Measurements from ENCODE around the gene PLEKHO2. TPM values are rescaled to one million over a fixed set of nuclear protein-coding genes. Genes with fewer than 3 reads are reported as not detected.
A peak's percentile ranks its signal among the peaks of the same experiment; 100 is the strongest.

Gene PLEKHO2
- polyA plus RNA-seq, 2 of the 4 experiments (the other 2 are of a cell fraction): 2.8 to 3.9 TPM

GRCh38 chr15:64825431-64826294 is 16.1 kb upstream of the PLEKHO2 start, which contains the start of gene PIF1 (continued):
- TF ChIP-seq CBX2 (IDR thresholded peaks at IDR 0.05; ENCODE audit: borderline replicate concordance, low read depth): no peak
- peak; percentile 71 to 84 for TF ChIP-seq JUN (IDR thresholded peaks at IDR 0.05)
- TF ChIP-seq ZNF302 (CRISPR knock-in tag; IDR thresholded peaks at IDR 0.05): no peak
- TF ChIP-seq, protein P1, sequence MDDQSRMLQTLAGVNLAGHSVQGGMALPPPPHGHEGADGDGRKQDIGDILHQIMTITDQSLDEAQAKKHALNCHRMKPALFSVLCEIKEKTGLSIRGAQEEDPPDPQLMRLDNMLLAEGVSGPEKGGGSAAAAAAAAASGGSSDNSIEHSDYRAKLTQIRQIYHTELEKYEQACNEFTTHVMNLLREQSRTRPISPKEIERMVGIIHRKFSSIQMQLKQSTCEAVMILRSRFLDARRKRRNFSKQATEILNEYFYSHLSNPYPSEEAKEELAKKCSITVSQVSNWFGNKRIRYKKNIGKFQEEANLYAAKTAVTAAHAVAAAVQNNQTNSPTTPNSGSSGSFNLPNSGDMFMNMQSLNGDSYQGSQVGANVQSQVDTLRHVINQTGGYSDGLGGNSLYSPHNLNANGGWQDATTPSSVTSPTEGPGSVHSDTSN (IDR thresholded peaks at IDR 0.05): 0 out of 2 replicates have a peak, but pooled peaks have one; percentile 16
- TF ChIP-seq, protein P2, sequence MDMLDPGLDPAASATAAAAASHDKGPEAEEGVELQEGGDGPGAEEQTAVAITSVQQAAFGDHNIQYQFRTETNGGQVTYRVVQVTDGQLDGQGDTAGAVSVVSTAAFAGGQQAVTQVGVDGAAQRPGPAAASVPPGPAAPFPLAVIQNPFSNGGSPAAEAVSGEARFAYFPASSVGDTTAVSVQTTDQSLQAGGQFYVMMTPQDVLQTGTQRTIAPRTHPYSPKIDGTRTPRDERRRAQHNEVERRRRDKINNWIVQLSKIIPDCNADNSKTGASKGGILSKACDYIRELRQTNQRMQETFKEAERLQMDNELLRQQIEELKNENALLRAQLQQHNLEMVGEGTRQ (IDR thresholded peaks at IDR 0.05): peak; percentile 33; the same call in 1 of the 2 replicates
- no peak for TF ChIP-seq ZSCAN20 (CRISPR knock-in tag; IDR thresholded peaks at IDR 0.05)
- TF ChIP-seq PHF8 (IDR thresholded peaks at IDR 0.05; ENCODE audit: borderline replicate concordance, low read depth): peak; percentile 59; the same call in 1 of the 2 replicates

GRCh38 chr15:64828985-64829384 is 12.7 kb upstream of the PLEKHO2 start:
- no peak for TF ChIP-seq BHLHE40 (IDR thresholded peaks at IDR 0.05; ENCODE audit: low read depth, low read length)
- no peak for TF ChIP-seq MAFK (IDR thresholded peaks at IDR 0.05; ENCODE audit: partially characterized antibody)
- TF ChIP-seq FOSL2 (IDR thresholded peaks at IDR 0.05): no peak
- TF ChIP-seq FOSL2 (CRISPR knock-in tag; IDR thresholded peaks at IDR 0.05): peak; percentile 60
- no peak for TF ChIP-seq NFE2L2 (conservative IDR thresholded peaks at IDR 0.05; ENCODE audit: low read length)
- TF ChIP-seq RARB (CRISPR knock-in tag; IDR thresholded peaks at IDR 0.05): no peak
- TF ChIP-seq ZC3H11A (IDR thresholded peaks at IDR 0.05): no peak
- Histone ChIP-seq H3K27ac (no peak overlapping the region), H3K4me2 (no peak overlapping the region), H3K4me3 (no peak overlapping the region), H3K4me1 (peaks cover 9% of the 10 kb centered on the region), H3K9me3 (no peaks in the 10 kb centered on the region)
- ChIA-PET CTCF (interaction anchor here (1.1 to 1.6 kb wide), 2 partner anchors 19 to 101 kb away, joined by 3 to 10 read pairs; no protein-coding TSS in a partner anchor), POLR2A (no interaction called here)
- DNase-seq (ENCODE audit: low read depth in 1 of 2, low spot score in 1 of 2) (no peak), FAIRE-seq (no peak), ATAC-seq (no peak)
- 71% methylated on average over 5 of the region's 5 CpGs for WGBS (ENCODE audit: missing lambda C conversion rate)

DNA sequence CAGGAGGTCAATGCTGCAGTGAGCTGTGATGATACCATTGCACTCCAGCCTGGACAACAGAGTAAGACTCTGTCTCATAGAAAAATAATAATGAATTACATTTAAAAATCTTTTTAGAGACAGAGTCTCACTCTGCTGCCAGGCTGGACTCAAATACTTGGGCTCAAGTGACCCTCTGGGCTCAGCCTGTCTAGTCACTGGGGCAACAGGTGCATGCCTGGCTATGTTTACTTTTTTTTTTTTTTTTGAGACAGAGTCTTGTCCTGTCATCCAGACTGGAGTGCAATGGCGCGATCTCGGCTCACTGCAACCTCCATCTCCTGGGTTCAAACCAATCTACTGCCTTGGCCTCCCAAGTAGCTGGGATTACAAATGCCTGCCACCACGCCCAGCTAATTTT is 8.0 kb upstream of the PLEKHO2 start:
- H3K4me2 ChIP-seq: no peak overlapping the region
- H3K9me3 ChIP-seq: no peaks in the 10 kb centered on the region
- no peak overlapping the region for H3K4me3 ChIP-seq
- WGBS (ENCODE audit: missing lambda C conversion rate): 96% methylated on average over 4 of the region's 4 CpGs
- ATAC-seq (no peak), FAIRE-seq (no peak), DNase-seq (ENCODE audit: low read depth in 1 of 2, low spot score in 1 of 2) (no peak)
- peaks cover 10% of the 10 kb centered on the region for H3K4me1 ChIP-seq
- TF ChIP-seq SMC3 (IDR thresholded peaks at IDR 0.05): no peak
- no peak for TF ChIP-seq TP53 (CRISPR knock-in tag; IDR thresholded peaks at IDR 0.05)
- ChIA-PET CTCF (interaction anchor here (0.7 to 8.0 kb wide), 7 partner anchors 12 to 106 kb away, joined by 3 to 40 read pairs (median 4); no protein-coding TSS in a partner anchor), POLR2A (interaction anchor here (1.2 to 3.0 kb wide), 2 partner anchors 8 to 102 kb away, joined by 9 to 10 read pairs; partner anchors contain the start of gene PIF1)
- no peak overlapping the region for H3K27ac ChIP-seq

GRCh38 chr15:64836023-64836536 is 5.6 kb upstream of the PLEKHO2 start:
- H3K9me3 ChIP-seq: no peaks in the 10 kb centered on the region
- peaks cover 15% of the 10 kb centered on the region for H3K4me1 ChIP-seq
- ATAC-seq (peak; percentile 17; a peak in 4 of 6 replicates), DNase-seq (ENCODE audit: low read depth in 1 of 2, low spot score in 1 of 2) (no peak), FAIRE-seq (no peak)
- ChIA-PET POLR2A (interaction anchor here (1.0 to 3.0 kb wide), 2 partner anchors 10 to 14 kb away, joined by 4 to 10 read pairs; partner anchors contain the start of gene PIF1), CTCF (interaction anchor here (0.5 to 8.0 kb wide), 38 partner anchors 8 to 1012 kb away, joined by 3 to 40 read pairs (median 4); partner anchors contain the start of genes ANKDD1A and PIF1)
- H3K4me3 ChIP-seq: no peak overlapping the region
- peak overlapping the region; percentile 53 for H3K4me2 ChIP-seq
- 35% methylated on average over 14 of the region's 14 CpGs for WGBS (ENCODE audit: missing lambda C conversion rate)
- no peak for TF ChIP-seq HOXB5 (CRISPR knock-in tag; IDR thresholded peaks at IDR 0.05)
- peak overlapping the region; percentile 8 to 61; a peak in 4 of 6 replicates for H3K27ac ChIP-seq
